HCT116 (cell line): ENCODE data around the gene PCTP. TPM values are rescaled to one million over a fixed set of nuclear protein-coding genes. Genes with fewer than 3 reads are reported as not detected.

Experiments used
- ATAC-seq: fragments of 200-7000 bp; cut with Tn5 transposase; 2 replicates; pipeline ENCODE4 v1.9.1; 2020; ENCODE audit warnings: mild to moderate bottlenecking, moderate library complexity
- BruUV-seq: library from RNA; stranded (reverse); fragments of 400-500 nt; replicated peaks from 2 replicates; lab custom pipeline; 2021; lab: Mats Ljungman, UMichigan
- CTCF ChIA-PET: fragments of 300-600 bp; sonication (Branson Sonifier 250); formaldehyde crosslinking; loops from one replicate; lab custom pipeline; 2021; ENCODE audit warnings: antibody characterized with exemption; lab: Charles Lee
- POLR2A ChIA-PET: fragments of 300-600, 350-600 bp; sonication (Branson Sonifier 250); formaldehyde crosslinking; loops from one replicate; lab custom pipeline; 2021; ENCODE audit warnings: antibody characterized with exemption; lab: Charles Lee
- RAD21 ChIA-PET, 2 experiments: fragments of 300-600 bp; sonication (Branson Sonifier 250); formaldehyde crosslinking; loops; one replicate each; lab custom pipeline; 2023; ENCODE audit warnings: low total read pairs in 2 of 2; ENCODE audit not compliant: uncharacterized antibody in 2 of 2, unreplicated experiment in 2 of 2, low non-redundant PET in 1 of 2; lab: Charles Lee
- DNase-seq: peaks from one replicate; pipeline ENCODE4 v3.0.0-alpha.2; 2010; ENCODE audit warnings: low read depth, low spot score
- H2AFZ ChIP-seq: fragments of 200-600 bp; shearing (Covaris generic), sonication (generic); 2 replicates; pipeline ENCODE4 v1.6.1; 2017; ENCODE audit warnings: low read depth, mixed run types, mixed read lengths, antibody characterized with exemption, low read length; ENCODE audit not compliant: poor library complexity, severe bottlenecking
- H3K27ac ChIP-seq: 2 replicates; pipeline ENCODE4 v1.5.1; 2012; ENCODE audit warnings: low read depth, low read length
- H3K27me3 ChIP-seq: fragments of 200-600 bp; sonication (generic); 2 replicates; pipeline ENCODE4 v1.6.1; 2016; ENCODE audit warnings: mixed run types, low read length, mixed read lengths; ENCODE audit not compliant: insufficient read depth
- H3K36me3 ChIP-seq, 2 experiments: fragments of 200-500 bp in 1 of 2; fragments of 200-600 bp in 1 of 2; sonication (Bioruptor generic) in 1 of 2; sonication (generic) in 1 of 2; 2 replicates each; pipeline versions ENCODE4 v1.5.1 to v1.6.1; 2014 to 2016; ENCODE audit warnings: low read length in 2 of 2, inconsistent platforms in 1 of 2, mixed read lengths in 1 of 2, mixed run types in 1 of 2; ENCODE audit not compliant: insufficient read depth in 2 of 2, control insufficient read depth in 1 of 2
- H3K4me1 ChIP-seq, 2 experiments: fragments of 200-600 bp in 1 of 2; sonication (generic) in 1 of 2; 2 replicates each; pipeline versions ENCODE4 v1.5.1 to v1.6.1; 2012 to 2017; ENCODE audit warnings: low read length in 2 of 2, inconsistent platforms in 1 of 2, mild to moderate bottlenecking in 1 of 2, mixed read lengths in 1 of 2, mixed run types in 1 of 2, moderate library complexity in 1 of 2; ENCODE audit not compliant: insufficient read depth in 2 of 2, control insufficient read depth in 1 of 2
- H3K4me2 ChIP-seq: fragments of 200-600 bp; sonication (generic); 2 replicates; pipeline ENCODE4 v1.6.1; 2017; ENCODE audit warnings: mixed run types, low read length, mixed read lengths
- H3K4me3 ChIP-seq, 2 experiments: fragments of 200-600 bp in 1 of 2; sonication (generic) in 1 of 2; replicated peaks in 1 of 2; 2 replicates each; pipeline ENCODE4 v1.5.1; 2011 to 2016; ENCODE audit warnings: low read length in 2 of 2, control low read depth in 1 of 2, low read depth in 1 of 2, mild to moderate bottlenecking in 1 of 2, mixed read lengths in 1 of 2, mixed run types in 1 of 2
- H3K79me2 ChIP-seq: fragments of 200-600 bp; sonication (generic); 2 replicates; pipeline ENCODE4 v1.6.1; 2017; ENCODE audit warnings: mild to moderate bottlenecking, mixed run types, low read length, moderate library complexity, mixed read lengths; ENCODE audit not compliant: insufficient read depth
- H3K9ac ChIP-seq: fragments of 200-600 bp; sonication (generic); 2 replicates; pipeline ENCODE4 v1.6.1; 2016; ENCODE audit warnings: low read length, mixed read lengths
- H3K9me2 ChIP-seq: fragments of 200-600 bp; sonication (generic), shearing (Covaris generic); 2 replicates; pipeline ENCODE4 v1.6.1; 2017; ENCODE audit warnings: mixed run types, mild to moderate bottlenecking, moderate library complexity; ENCODE audit not compliant: insufficient read depth
- H3K9me3 ChIP-seq, 2 experiments: fragments of 200-500 bp in 1 of 2; fragments of 200-600 bp in 1 of 2; sonication (Bioruptor generic) in 1 of 2; sonication (generic) in 1 of 2; 2 replicates each; pipeline ENCODE4 v1.6.1; 2014 to 2017; ENCODE audit warnings: low read length in 2 of 2, mixed read lengths in 2 of 2, inconsistent platforms in 1 of 2, low read depth in 1 of 2, mild to moderate bottlenecking in 1 of 2, mixed run types in 1 of 2, moderate library complexity in 1 of 2; ENCODE audit not compliant: control insufficient read depth in 1 of 2, insufficient read depth in 1 of 2
- H4K20me1 ChIP-seq: fragments of 200-600 bp; sonication (generic), shearing (Covaris generic); 2 replicates; pipeline ENCODE4 v1.6.1; 2017; ENCODE audit warnings: mixed run types, mild to moderate bottlenecking, moderate library complexity; ENCODE audit not compliant: insufficient read depth
- ELF1 ChIP-seq: IDR thresholded peaks from 2 replicates; pipeline ENCODE4 v1.6.1; 2012; ENCODE audit warnings: low read depth, borderline replicate concordance
- EZH2 ChIP-seq: fragments of 200-600 bp; sonication (generic); IDR thresholded peaks from 2 replicates; pipeline ENCODE4 v1.6.1; 2017; ENCODE audit warnings: antibody characterized with exemption, mixed run types
- POLR2A ChIP-seq: IDR thresholded peaks from 2 replicates; pipeline ENCODE4 v1.7.0; 2011; ENCODE audit warnings: borderline replicate concordance; ENCODE audit not compliant: insufficient read depth, insufficient read length; ENCODE audit errors: extremely low read depth
- SP1 ChIP-seq: IDR thresholded peaks from 2 replicates; pipeline ENCODE4 v1.6.1; 2012; ENCODE audit warnings: low read depth
- YY1 ChIP-seq: IDR thresholded peaks from 2 replicates; pipeline ENCODE4 v1.6.1; 2011; ENCODE audit warnings: low read length, low read depth, moderate library complexity, mild to moderate bottlenecking; ENCODE audit not compliant: insufficient replicate concordance; ENCODE audit errors: extremely low read depth
- intact Hi-C: fragments of 100-400 bp; cut with micrococcal nuclease; formaldehyde crosslinking; loops from 2 replicates; pipeline ENCODE4 v1.10.0; 2022
- total RNA-seq: library from RNA; stranded (reverse); gene quantifications from one replicate; pipeline ENCODE4 v1.2.1, GENCODE V29; 2021; ENCODE audit not compliant: unreplicated experiment
- TF ChIP-seq, protein P1 (sequence below): IDR thresholded peaks from 2 replicates; pipeline ENCODE4 v1.6.1; 2012; ENCODE audit warnings: low read depth
- TF ChIP-seq, protein P2 (sequence below): IDR thresholded peaks from 2 replicates; pipeline ENCODE4 v1.6.1; 2012

PCTP gene
- total RNA-seq, 1 experiment from 2014 or later: 16.3 TPM

DNA sequence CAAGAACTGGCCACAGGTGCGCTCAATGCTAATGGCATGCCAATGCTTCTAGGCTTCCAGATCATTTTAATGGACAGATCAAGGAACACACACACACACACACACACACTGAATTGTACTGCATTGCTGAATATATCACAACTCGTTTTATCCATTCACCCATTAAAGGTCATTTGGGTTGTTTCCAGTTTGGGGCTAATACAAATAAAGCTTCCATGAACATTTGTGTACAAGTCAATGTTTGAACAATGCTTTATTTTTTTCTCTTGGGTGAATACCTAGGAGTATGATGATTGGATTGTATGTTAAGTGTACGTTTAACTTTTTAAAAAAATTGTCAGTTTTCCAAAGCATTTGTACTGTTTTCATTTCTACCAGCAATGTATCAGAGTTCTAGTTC is 3.6 kb upstream of the PCTP start:
- no TSS peak for BruUV-seq
- ChIA-PET RAD21 (no interaction called here), CTCF (no interaction called here), POLR2A (no interaction called here)
- Histone ChIP-seq H3K27ac (no peak overlapping the region), H3K9me3 (no peaks in the 10 kb centered on the region), H2AFZ (no peak overlapping the region), H4K20me1 (no peaks in the 10 kb centered on the region), H3K4me2 (no peak overlapping the region), H3K9ac (no peak overlapping the region), H3K36me3 (no peaks in the 10 kb centered on the region), H3K27me3 (no peaks in the 10 kb centered on the region), H3K79me2 (peaks cover 6% of the 10 kb centered on the region; the same call in 1 of the 2 replicates), H3K4me1 (peaks cover 20 to 26% of the 10 kb centered on the region in 2 experiments; a peak in 3 of 4 replicates), H3K9me2 (no peaks in the 10 kb centered on the region), H3K4me3 (no peak overlapping the region)
- intact Hi-C loops: no loop called here
- TF ChIP-seq, protein P1, sequence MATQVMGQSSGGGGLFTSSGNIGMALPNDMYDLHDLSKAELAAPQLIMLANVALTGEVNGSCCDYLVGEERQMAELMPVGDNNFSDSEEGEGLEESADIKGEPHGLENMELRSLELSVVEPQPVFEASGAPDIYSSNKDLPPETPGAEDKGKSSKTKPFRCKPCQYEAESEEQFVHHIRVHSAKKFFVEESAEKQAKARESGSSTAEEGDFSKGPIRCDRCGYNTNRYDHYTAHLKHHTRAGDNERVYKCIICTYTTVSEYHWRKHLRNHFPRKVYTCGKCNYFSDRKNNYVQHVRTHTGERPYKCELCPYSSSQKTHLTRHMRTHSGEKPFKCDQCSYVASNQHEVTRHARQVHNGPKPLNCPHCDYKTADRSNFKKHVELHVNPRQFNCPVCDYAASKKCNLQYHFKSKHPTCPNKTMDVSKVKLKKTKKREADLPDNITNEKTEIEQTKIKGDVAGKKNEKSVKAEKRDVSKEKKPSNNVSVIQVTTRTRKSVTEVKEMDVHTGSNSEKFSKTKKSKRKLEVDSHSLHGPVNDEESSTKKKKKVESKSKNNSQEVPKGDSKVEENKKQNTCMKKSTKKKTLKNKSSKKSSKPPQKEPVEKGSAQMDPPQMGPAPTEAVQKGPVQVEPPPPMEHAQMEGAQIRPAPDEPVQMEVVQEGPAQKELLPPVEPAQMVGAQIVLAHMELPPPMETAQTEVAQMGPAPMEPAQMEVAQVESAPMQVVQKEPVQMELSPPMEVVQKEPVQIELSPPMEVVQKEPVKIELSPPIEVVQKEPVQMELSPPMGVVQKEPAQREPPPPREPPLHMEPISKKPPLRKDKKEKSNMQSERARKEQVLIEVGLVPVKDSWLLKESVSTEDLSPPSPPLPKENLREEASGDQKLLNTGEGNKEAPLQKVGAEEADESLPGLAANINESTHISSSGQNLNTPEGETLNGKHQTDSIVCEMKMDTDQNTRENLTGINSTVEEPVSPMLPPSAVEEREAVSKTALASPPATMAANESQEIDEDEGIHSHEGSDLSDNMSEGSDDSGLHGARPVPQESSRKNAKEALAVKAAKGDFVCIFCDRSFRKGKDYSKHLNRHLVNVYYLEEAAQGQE: no peak
- no peak for TF ChIP-seq EZH2
- no peak for TF ChIP-seq YY1
- TF ChIP-seq SP1: no peak
- no peak for TF ChIP-seq POLR2A
- TF ChIP-seq ELF1: no peak
- TF ChIP-seq, protein P2, sequence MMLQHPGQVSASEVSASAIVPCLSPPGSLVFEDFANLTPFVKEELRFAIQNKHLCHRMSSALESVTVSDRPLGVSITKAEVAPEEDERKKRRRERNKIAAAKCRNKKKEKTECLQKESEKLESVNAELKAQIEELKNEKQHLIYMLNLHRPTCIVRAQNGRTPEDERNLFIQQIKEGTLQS: no peak
- ATAC-seq (no peak), DNase-seq (no peak)
